ENCODE measurements around the gene NUP98. TPM values are rescaled to one million over a fixed set of nuclear protein-coding genes. Genes with fewer than 3 reads are reported as not detected.
"Not testable (repeated sequence)": the region's sequence is repeated elsewhere in the genome, so short reads cannot be mapped to it uniquely, and the experiment has no call there.

The NUP98 gene
- total RNA-seq, 1 experiment from 2014 or later, result 59.7 TPM

- Histone ChIP-seq H3K79me2 (ENCODE audit: low read depth) (peaks cover 5% of the 10 kb centered on the region; the same call in 1 of the 2 replicates), H3K27ac (no peak overlapping the region), H3F3A (ENCODE audit: insufficient read depth, low read depth) (no peaks in the 10 kb centered on the region), H2AFZ (no peak overlapping the region), H3K36me3 (ENCODE audit: low read depth) (0 out of 2 replicates have a peak, but pooled peaks cover 6% of the 10 kb centered on the region), H3K4me3 (no peak overlapping the region), H3K4me1 (replicated peaks; ENCODE audit: insufficient read depth) (no peaks in the 10 kb centered on the region), H3K27me3 (ENCODE audit: insufficient read depth, low read depth) (no peaks in the 10 kb centered on the region), H3K4me2 (no peak overlapping the region), H3K9me3 (ENCODE audit: insufficient read depth, low read depth) (no peaks in the 10 kb centered on the region), H4K20me1 (ENCODE audit: insufficient read depth) (no peaks in the 10 kb centered on the region), H3K9me2 (ENCODE audit: insufficient read depth) (no peaks in the 10 kb centered on the region)
- TF ChIP-seq CTCF (conservative IDR thresholded peaks at IDR 0.05), result no peak
- TF ChIP-seq EZH2 (IDR thresholded peaks at IDR 0.05; ENCODE audit: low read depth), result no peak
- DNase-seq, result no peak
- no TSS peak for BruUV-seq (replicated peaks)
- ChIA-PET CTCF (no interaction called here), POLR2A (ENCODE audit: unreplicated experiment) (no interaction called here)
- intact Hi-C loops (cut with micrococcal nuclease; ENCODE audit: unreplicated experiment), result no loop called here
These were observed 21.5 kb downstream of the NUP98 start for GRCh38 chr11:3775736-3776406.

- Histone ChIP-seq H3K9me2 (ENCODE audit: insufficient read depth) (no peaks in the 10 kb centered on the region), H3K79me2 (ENCODE audit: low read depth) (peaks cover 5% of the 10 kb centered on the region; the same call in 1 of the 2 replicates), H3K9me3 (ENCODE audit: insufficient read depth, low read depth) (no peaks in the 10 kb centered on the region), H3K36me3 (ENCODE audit: low read depth) (no peaks in the 10 kb centered on the region), H3K27ac (no peak overlapping the region), H3F3A (ENCODE audit: insufficient read depth, low read depth) (no peaks in the 10 kb centered on the region), H2AFZ (no peak overlapping the region), H3K4me1 (replicated peaks; ENCODE audit: insufficient read depth) (no peaks in the 10 kb centered on the region), H3K27me3 (ENCODE audit: insufficient read depth, low read depth) (no peaks in the 10 kb centered on the region), H3K4me3 (no peak overlapping the region), H3K4me2 (no peak overlapping the region), H4K20me1 (ENCODE audit: insufficient read depth) (no peaks in the 10 kb centered on the region)
- intact Hi-C loops (cut with micrococcal nuclease; ENCODE audit: unreplicated experiment), result no loop called here
- BruUV-seq (replicated peaks), result no TSS peak
- ChIA-PET POLR2A (ENCODE audit: unreplicated experiment) (no interaction called here), CTCF (no interaction called here)
- no peak for DNase-seq
- no peak for TF ChIP-seq CTCF (conservative IDR thresholded peaks at IDR 0.05)
- TF ChIP-seq EZH2 (IDR thresholded peaks at IDR 0.05; ENCODE audit: low read depth), result no peak
These were observed 24.2 kb downstream of the NUP98 start for GRCh38 chr11:3773180-3773579.

GRCh38 chr11:3767536-3767935 lies 29.8 kb downstream of the NUP98 start:
- intact Hi-C loops (cut with micrococcal nuclease; ENCODE audit: unreplicated experiment), result no loop called here
- no peak overlapping the region for H3K4me2 ChIP-seq
- no peaks in the 10 kb centered on the region for H3K27me3 ChIP-seq (ENCODE audit: insufficient read depth, low read depth)
- no peak for TF ChIP-seq CTCF (conservative IDR thresholded peaks at IDR 0.05)
- TF ChIP-seq EZH2 (IDR thresholded peaks at IDR 0.05; ENCODE audit: low read depth), result no peak
- no peak overlapping the region for H2AFZ ChIP-seq
- ChIA-PET POLR2A (ENCODE audit: unreplicated experiment) (no interaction called here), CTCF (no interaction called here)
- H3F3A ChIP-seq (ENCODE audit: insufficient read depth, low read depth), result no peaks in the 10 kb centered on the region
- BruUV-seq (replicated peaks), result no TSS peak
- 0 out of 2 replicates have a peak, but pooled peaks cover 10% of the 10 kb centered on the region for H3K36me3 ChIP-seq (ENCODE audit: low read depth)
- no peak overlapping the region for H3K4me3 ChIP-seq
- H3K79me2 ChIP-seq (ENCODE audit: low read depth), result no peaks in the 10 kb centered on the region
- H3K4me1 ChIP-seq (replicated peaks; ENCODE audit: insufficient read depth), result no peaks in the 10 kb centered on the region
- no peaks in the 10 kb centered on the region for H3K9me2 ChIP-seq (ENCODE audit: insufficient read depth)
- no peaks in the 10 kb centered on the region for H4K20me1 ChIP-seq (ENCODE audit: insufficient read depth)
- H3K27ac ChIP-seq, result no peak overlapping the region
- no peaks in the 10 kb centered on the region for H3K9me3 ChIP-seq (ENCODE audit: insufficient read depth, low read depth)
- no peak for DNase-seq

- CTCF ChIA-PET; H3F3A ChIP-seq (ENCODE audit: insufficient read depth, low read depth); H3K4me1 ChIP-seq (replicated peaks; ENCODE audit: insufficient read depth); H3K9me2 ChIP-seq (ENCODE audit: insufficient read depth); H3K27me3 ChIP-seq (ENCODE audit: insufficient read depth, low read depth); POLR2A ChIA-PET (ENCODE audit: unreplicated experiment); H3K27ac ChIP-seq; H3K4me2 ChIP-seq; H3K4me3 ChIP-seq; BruUV-seq (replicated peaks); H2AFZ ChIP-seq; intact Hi-C loops (cut with micrococcal nuclease; ENCODE audit: unreplicated experiment); DNase-seq; H3K36me3 ChIP-seq (ENCODE audit: low read depth); H4K20me1 ChIP-seq (ENCODE audit: insufficient read depth); H3K9me3 ChIP-seq (ENCODE audit: insufficient read depth, low read depth); H3K79me2 ChIP-seq (ENCODE audit: low read depth): not testable (repeated sequence)
These were observed 30.5 kb downstream of the NUP98 start for GRCh38 chr11:3766836-3767235.
